Measurements from ENCODE around the gene ERICH6B. TPM values are rescaled to one million over a fixed set of nuclear protein-coding genes. Genes with fewer than 3 reads are reported as not detected.

Gene ERICH6B
- total RNA-seq, 4 donors from 2014 or later = not detected

DNA sequence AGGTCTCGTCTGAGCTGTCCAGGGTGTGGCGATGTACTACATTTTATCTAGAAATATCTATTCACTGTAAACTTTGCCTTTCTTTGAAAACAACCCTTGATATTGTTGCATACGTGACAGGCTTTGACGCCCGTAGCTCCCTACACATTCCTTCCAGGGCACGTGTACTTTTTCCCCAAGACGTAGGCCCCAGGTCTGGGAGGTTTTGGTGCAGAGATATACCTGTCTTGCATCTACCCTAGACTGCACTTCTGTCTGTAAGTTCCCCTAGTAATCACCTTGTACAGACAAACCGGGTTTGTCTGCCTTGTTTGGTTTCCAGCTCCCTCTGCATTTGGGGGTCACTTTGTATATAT, 69.2 kb downstream of the ERICH6B start:
- H3K9me3 ChIP-seq = no peaks in the 10 kb centered on the region
- peaks cover 8% of the 10 kb centered on the region for H3K27me3 ChIP-seq
- H3K27ac ChIP-seq = no peak overlapping the region
- DNase-seq (ENCODE audit: low spot score in 2 of 2) = no peak
- H3K4me3 ChIP-seq = no peak overlapping the region
- WGBS = 70% methylated on average over 8 of the region's 8 CpGs
- H3K4me1 ChIP-seq = no peaks in the 10 kb centered on the region
- TF ChIP-seq EP300 (IDR thresholded peaks at IDR 0.05) (no peak), POLR2AphosphoS5 (IDR thresholded peaks at IDR 0.05) (no peak), POLR2A (IDR thresholded peaks at IDR 0.05) (no peak), CTCF (IDR thresholded peaks at IDR 0.05) (no peak)
- H3K36me3 ChIP-seq = no peaks in the 10 kb centered on the region

GRCh38 chr13:45545686-45546409, 69.7 kb downstream of the ERICH6B start:
- Histone ChIP-seq H3K9me3 (no peaks in the 10 kb centered on the region), H3K4me1 (no peaks in the 10 kb centered on the region), H3K27me3 (peaks cover 8% of the 10 kb centered on the region), H3K36me3 (no peaks in the 10 kb centered on the region), H3K4me3 (no peak overlapping the region), H3K27ac (no peak overlapping the region)
- no peak for DNase-seq (ENCODE audit: low spot score in 2 of 2)
- TF ChIP-seq EP300 (IDR thresholded peaks at IDR 0.05) = no peak
- 68% methylated on average over 6 of the region's 6 CpGs for WGBS

GRCh38 chr13:45544520-45544919, 71.0 kb downstream of the ERICH6B start:
- Histone ChIP-seq H3K27me3 (peaks cover 8% of the 10 kb centered on the region), H3K9me3 (no peaks in the 10 kb centered on the region), H3K27ac (no peak overlapping the region), H3K36me3 (no peaks in the 10 kb centered on the region), H3K4me3 (no peak overlapping the region), H3K4me1 (no peaks in the 10 kb centered on the region)
- no peak for DNase-seq (ENCODE audit: low spot score in 2 of 2)
- TF ChIP-seq CTCF (IDR thresholded peaks at IDR 0.05) = no peak
- TF ChIP-seq POLR2AphosphoS5 (IDR thresholded peaks at IDR 0.05) = no peak
- TF ChIP-seq POLR2A (IDR thresholded peaks at IDR 0.05) = no peak
- no peak for TF ChIP-seq EP300 (IDR thresholded peaks at IDR 0.05)
- 94% methylated on average over 2 of the region's 2 CpGs for WGBS

GRCh38 chr13:45542878-45543277, 72.7 kb downstream of the ERICH6B start:
- H3K4me3 ChIP-seq = no peak overlapping the region
- no peaks in the 10 kb centered on the region for H3K27me3 ChIP-seq
- no peaks in the 10 kb centered on the region for H3K9me3 ChIP-seq
- no peaks in the 10 kb centered on the region for H3K36me3 ChIP-seq
- H3K27ac ChIP-seq = no peak overlapping the region
- H3K4me1 ChIP-seq = no peaks in the 10 kb centered on the region
- no peak for DNase-seq (ENCODE audit: low spot score in 2 of 2)
- 91% methylated on average over 5 of the region's 5 CpGs for WGBS
- TF ChIP-seq POLR2A (IDR thresholded peaks at IDR 0.05) (no peak), CTCF (IDR thresholded peaks at IDR 0.05) (no peak), POLR2AphosphoS5 (IDR thresholded peaks at IDR 0.05) (no peak), EP300 (IDR thresholded peaks at IDR 0.05) (no peak)

DNA sequence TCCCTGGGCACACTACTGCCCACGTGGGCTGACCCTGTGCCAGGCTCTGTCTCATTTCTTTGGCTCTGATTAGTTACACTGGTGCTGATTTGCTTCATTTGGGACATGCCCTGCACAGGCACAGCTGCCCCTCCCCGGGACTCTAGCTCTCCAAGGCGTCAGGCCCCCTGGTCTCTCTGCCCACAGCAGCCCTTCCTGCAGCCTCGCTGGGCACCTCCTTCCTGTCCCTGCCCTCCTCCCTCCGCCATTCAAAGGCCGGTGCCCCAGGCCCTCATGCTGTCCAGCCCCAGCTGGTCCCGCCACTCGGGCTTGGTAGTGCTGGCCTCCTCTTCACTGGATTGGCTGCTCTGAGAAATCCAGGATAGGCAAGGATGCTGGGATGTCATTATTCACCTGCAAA, 73.1 kb downstream of the ERICH6B start:
- Histone ChIP-seq H3K36me3 (no peaks in the 10 kb centered on the region), H3K4me3 (no peak overlapping the region), H3K4me1 (no peaks in the 10 kb centered on the region), H3K9me3 (no peaks in the 10 kb centered on the region), H3K27ac (no peak overlapping the region), H3K27me3 (no peaks in the 10 kb centered on the region)
- no peak for TF ChIP-seq EP300 (IDR thresholded peaks at IDR 0.05)
- no peak for TF ChIP-seq POLR2A (IDR thresholded peaks at IDR 0.05)
- DNase-seq (ENCODE audit: low spot score in 2 of 2) = no peak
- WGBS = 87% methylated on average over 6 of the region's 8 CpGs

- H3K4me1 ChIP-seq = no peaks in the 10 kb centered on the region
- WGBS = 93% methylated on average over 11 of the region's 11 CpGs
- no peak for DNase-seq (ENCODE audit: low spot score in 2 of 2)
- TF ChIP-seq POLR2AphosphoS5 (IDR thresholded peaks at IDR 0.05) (no peak), EP300 (IDR thresholded peaks at IDR 0.05) (no peak), POLR2A (IDR thresholded peaks at IDR 0.05) (no peak), CTCF (IDR thresholded peaks at IDR 0.05) (no peak)
- no peak overlapping the region for H3K27ac ChIP-seq
- no peaks in the 10 kb centered on the region for H3K36me3 ChIP-seq
- no peak overlapping the region for H3K4me3 ChIP-seq
- H3K9me3 ChIP-seq = no peaks in the 10 kb centered on the region
- H3K27me3 ChIP-seq = no peaks in the 10 kb centered on the region
Observed at GRCh38 chr13:45541806-45542205, 73.7 kb downstream of the ERICH6B start.
